Measurements from ENCODE around the gene SEMA6A.

DNA sequence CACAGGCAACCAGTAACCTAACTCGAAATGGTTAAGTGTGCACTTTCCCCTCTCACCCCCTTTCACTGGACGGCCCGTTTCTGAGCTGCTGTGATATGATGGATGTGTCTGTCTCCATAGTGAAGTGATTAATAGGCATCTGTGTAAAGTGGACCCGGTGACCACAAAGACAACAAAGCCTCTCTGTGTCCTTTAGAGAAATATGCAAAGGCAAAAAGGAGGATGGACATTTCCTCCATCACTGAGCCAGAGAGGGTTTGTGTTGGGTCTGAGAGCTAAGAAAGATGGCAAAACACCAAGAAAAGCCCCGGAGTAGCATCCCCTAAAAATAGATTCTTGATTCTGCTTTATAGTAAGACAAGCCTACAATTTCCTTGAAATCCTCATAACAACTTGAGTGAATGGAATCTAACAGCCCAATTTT, 120.6 kb downstream of the SEMA6A start:
- TF ChIP-seq YY1 (IDR thresholded peaks at IDR 0.05; ENCODE audit: insufficient read depth, insufficient read length) (no peak), ZNF274 (IDR thresholded peaks at IDR 0.05; ENCODE audit: low read depth, low read length) (no peak)
